ENCODE data around the gene MKRN2OS.

The MKRN2OS gene

DNA sequence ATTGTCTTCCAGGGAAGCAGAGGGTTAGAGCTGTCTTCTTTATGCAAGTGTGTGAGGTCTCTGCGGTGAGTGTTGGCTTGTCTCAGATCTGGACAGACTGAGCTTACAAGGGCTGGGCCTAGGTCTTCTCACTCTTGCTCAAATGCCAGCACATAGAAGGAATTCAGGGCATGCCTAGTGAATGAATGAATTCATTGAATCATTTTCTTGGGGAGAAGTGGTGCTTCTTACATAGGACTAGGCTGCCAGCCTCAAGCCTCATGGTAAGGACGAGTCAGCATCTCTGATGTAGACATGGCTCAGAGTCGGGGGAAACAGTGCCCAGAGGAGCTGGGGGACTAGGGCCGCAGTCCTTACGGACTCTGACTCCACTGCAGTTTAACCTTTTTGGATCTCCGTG lies 28.8 kb upstream of the MKRN2OS start:
- H3K27ac Mint-ChIP-seq = no peak overlapping the region
- no peaks in the 10 kb centered on the region for H3K4me1 Mint-ChIP-seq
- H3K4me3 Mint-ChIP-seq = no peak overlapping the region
- no peaks in the 10 kb centered on the region for H3K27me3 Mint-ChIP-seq (ENCODE audit: low read depth)
- TF ChIP-seq, protein P1, sequence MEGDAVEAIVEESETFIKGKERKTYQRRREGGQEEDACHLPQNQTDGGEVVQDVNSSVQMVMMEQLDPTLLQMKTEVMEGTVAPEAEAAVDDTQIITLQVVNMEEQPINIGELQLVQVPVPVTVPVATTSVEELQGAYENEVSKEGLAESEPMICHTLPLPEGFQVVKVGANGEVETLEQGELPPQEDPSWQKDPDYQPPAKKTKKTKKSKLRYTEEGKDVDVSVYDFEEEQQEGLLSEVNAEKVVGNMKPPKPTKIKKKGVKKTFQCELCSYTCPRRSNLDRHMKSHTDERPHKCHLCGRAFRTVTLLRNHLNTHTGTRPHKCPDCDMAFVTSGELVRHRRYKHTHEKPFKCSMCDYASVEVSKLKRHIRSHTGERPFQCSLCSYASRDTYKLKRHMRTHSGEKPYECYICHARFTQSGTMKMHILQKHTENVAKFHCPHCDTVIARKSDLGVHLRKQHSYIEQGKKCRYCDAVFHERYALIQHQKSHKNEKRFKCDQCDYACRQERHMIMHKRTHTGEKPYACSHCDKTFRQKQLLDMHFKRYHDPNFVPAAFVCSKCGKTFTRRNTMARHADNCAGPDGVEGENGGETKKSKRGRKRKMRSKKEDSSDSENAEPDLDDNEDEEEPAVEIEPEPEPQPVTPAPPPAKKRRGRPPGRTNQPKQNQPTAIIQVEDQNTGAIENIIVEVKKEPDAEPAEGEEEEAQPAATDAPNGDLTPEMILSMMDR (IDR thresholded peaks at IDR 0.05; ENCODE audit: unreplicated experiment in 3 of 3) = no peak
- no peaks in the 10 kb centered on the region for H3K9me3 Mint-ChIP-seq
- peaks cover 87% of the 10 kb centered on the region for H3K36me3 Mint-ChIP-seq (ENCODE audit: low read depth)

DNA sequence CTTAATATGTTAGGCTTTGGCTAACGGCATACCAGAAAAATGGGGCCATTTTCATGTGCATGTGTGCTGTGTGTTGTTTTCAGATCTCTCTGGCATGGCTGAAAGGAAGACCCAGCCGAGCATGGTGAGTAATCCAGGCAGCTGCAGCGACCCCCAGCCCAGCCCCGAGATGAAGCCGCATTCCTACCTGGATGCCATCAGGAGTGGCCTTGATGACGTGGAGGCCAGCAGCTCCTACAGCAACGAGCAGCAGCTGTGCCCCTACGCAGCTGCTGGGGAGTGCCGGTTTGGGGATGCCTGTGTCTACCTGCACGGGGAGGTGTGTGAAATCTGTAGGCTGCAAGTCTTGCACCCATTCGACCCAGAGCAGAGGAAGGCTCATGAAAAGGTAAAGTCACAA lies 26.7 kb upstream of the MKRN2OS start:
- no peak overlapping the region for H3K4me3 Mint-ChIP-seq
- H3K27me3 Mint-ChIP-seq (ENCODE audit: low read depth) = no peaks in the 10 kb centered on the region
- H3K9me3 Mint-ChIP-seq = peaks cover under 1% of the 10 kb centered on the region
- TF ChIP-seq, protein P1 (IDR thresholded peaks at IDR 0.05; ENCODE audit: unreplicated experiment in 3 of 3) = no peak
- H3K4me1 Mint-ChIP-seq = no peaks in the 10 kb centered on the region
- H3K36me3 Mint-ChIP-seq (ENCODE audit: low read depth) = peaks cover 85% of the 10 kb centered on the region
- H3K27ac Mint-ChIP-seq = no peak overlapping the region

DNA sequence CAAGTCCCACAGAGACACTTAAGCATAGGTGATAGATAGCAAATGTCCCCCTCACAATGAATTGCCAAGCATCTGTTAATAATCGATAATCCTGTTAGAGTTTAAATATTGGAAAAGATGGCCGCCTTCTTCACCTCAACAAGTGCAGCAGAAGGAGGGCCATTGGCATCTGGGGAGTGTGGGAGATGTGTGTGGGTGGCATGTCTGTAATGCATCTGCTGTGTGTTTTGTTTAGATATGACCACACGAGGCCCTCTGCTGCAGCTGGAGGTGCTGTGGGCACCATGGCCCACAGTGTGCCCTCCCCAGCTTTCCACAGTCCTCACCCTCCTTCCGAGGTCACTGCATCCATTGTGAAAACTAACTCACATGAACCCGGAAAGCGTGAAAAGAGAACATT lies 24.5 kb upstream of the MKRN2OS start:
- H3K4me3 Mint-ChIP-seq = no peak overlapping the region
- H3K9me3 Mint-ChIP-seq = peaks cover 13% of the 10 kb centered on the region
- peak overlapping the region in 2 of 3 experiments; percentile 16 to 74 for H3K27ac Mint-ChIP-seq
- H3K4me1 Mint-ChIP-seq = peaks cover under 1% of the 10 kb centered on the region
- no peaks in the 10 kb centered on the region for H3K27me3 Mint-ChIP-seq (ENCODE audit: low read depth)
- TF ChIP-seq, protein P1 (IDR thresholded peaks at IDR 0.05; ENCODE audit: unreplicated experiment in 3 of 3) = no peak
- peaks cover 80% of the 10 kb centered on the region for H3K36me3 Mint-ChIP-seq (ENCODE audit: low read depth)

DNA sequence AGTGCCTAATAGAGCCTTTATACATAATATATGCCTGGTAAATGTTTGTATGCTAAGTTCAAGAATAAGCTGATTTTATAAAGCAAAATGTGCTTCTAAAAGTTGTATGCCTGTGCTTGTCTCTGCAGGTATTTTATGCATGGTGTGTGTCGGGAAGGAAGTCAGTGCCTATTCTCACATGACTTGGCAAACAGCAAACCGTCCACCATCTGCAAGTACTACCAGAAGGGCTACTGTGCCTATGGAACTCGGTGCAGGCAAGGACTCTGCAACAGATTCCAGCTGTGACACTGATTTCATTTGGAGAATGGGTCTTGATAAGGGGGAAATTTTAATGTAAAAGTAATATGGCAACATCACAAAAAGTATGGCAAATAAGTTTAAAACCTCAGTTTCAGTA lies 23.4 kb upstream of the MKRN2OS start:
- Mint-ChIP-seq H3K4me3 (no peak overlapping the region), H3K36me3 (ENCODE audit: low read depth) (peaks cover 76% of the 10 kb centered on the region), H3K27me3 (ENCODE audit: low read depth) (no peaks in the 10 kb centered on the region), H3K4me1 (peaks cover 5% of the 10 kb centered on the region), H3K27ac (peak overlapping the region in 1 of 3 experiments; percentile 41), H3K9me3 (peaks cover 15% of the 10 kb centered on the region)
- TF ChIP-seq, protein P1 (IDR thresholded peaks at IDR 0.05; ENCODE audit: unreplicated experiment in 3 of 3) = no peak

DNA sequence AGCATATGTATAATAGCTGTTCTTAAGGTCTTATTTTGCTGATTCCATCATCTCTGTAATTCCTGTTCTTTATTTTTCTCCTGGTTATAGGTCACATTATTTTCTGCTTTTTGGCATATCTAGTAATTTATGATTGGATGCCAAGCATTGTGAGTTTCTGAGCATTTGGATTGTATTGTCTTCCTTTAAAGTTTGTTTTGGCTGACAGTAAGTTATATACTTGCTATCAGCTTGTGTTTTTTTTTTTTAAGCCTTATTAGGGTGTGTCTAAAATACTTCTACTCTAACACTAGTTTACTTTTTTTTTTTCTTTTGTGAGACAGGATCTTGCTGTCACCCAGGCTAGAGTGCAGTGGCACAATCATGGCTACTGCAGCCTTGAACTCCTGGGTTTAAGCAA lies 21.7 kb upstream of the MKRN2OS start:
- TF ChIP-seq, protein P1 (IDR thresholded peaks at IDR 0.05; ENCODE audit: unreplicated experiment in 3 of 3) = no peak
- Mint-ChIP-seq H3K36me3 (ENCODE audit: low read depth) (peaks cover 66% of the 10 kb centered on the region), H3K9me3 (peaks cover 15% of the 10 kb centered on the region), H3K4me1 (peaks cover 19% of the 10 kb centered on the region), H3K4me3 (no peak overlapping the region), H3K27ac (no peak overlapping the region), H3K27me3 (ENCODE audit: low read depth) (no peaks in the 10 kb centered on the region)

DNA sequence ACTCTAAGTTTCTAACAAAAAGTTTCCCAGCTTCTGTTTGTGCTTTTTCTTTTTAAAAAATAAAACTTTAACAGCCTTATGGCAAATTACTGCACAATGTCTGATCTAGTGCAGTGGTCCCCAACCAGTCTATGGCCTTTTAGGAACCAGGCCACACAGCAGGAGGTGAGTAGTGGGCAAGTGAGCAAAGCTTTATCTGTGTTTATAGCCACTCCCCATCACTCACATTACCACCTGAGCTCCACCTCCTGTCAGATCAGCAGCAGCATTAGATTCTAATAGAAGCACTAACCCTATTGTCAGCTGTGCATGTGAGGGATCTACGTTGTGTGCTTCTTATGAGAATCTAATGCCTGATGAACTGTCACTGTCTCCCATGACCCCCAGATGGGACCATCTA lies 17.2 kb upstream of the MKRN2OS start:
- Mint-ChIP-seq H3K4me3 (peak overlapping the region in 1 of 3 experiments; percentile 26), H3K27ac (peak overlapping the region; percentile 64 to 96 (median 85)), H3K9me3 (peaks cover 15% of the 10 kb centered on the region), H3K36me3 (ENCODE audit: low read depth) (peaks cover 25% of the 10 kb centered on the region), H3K27me3 (ENCODE audit: low read depth) (no peaks in the 10 kb centered on the region), H3K4me1 (peaks cover 59% of the 10 kb centered on the region)
- TF ChIP-seq, protein P1 (IDR thresholded peaks at IDR 0.05; ENCODE audit: unreplicated experiment in 3 of 3) = no peak

Data from nephron (organoid).